ENCODE measurements around the gene ITGA11. TPM values are rescaled to one million over a fixed set of nuclear protein-coding genes. Genes with fewer than 3 reads are reported as not detected.

ITGA11 gene
- total RNA-seq, 1 donor from 2014 or later, result not detected

DNA sequence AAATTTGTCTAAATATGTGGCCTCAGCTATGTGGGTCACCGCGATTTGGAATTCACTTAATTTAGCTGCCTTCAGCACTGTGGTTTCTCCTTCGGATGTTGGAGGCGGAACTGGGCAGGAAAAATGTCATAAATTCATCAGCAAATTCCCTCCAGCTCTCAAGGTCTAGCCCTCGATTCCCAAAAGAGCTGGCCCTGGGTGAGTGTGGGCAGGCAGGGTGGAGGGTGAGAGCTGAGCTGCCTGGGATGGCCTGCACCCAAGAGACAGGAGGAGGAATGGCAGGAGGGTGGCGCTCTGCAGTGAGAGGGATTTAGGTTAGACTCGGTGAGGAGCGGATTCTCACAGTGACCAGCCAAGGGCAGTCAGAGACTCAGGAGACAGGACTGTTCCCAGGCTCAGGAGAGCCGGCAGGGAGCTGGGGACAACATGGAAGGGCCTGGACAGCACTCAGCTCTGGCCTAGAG lies 97.3 kb downstream of the ITGA11 start:
- H3K36me3 Mint-ChIP-seq (ENCODE audit: insufficient read depth), result no peaks in the 10 kb centered on the region
- TF ChIP-seq, protein P1, sequence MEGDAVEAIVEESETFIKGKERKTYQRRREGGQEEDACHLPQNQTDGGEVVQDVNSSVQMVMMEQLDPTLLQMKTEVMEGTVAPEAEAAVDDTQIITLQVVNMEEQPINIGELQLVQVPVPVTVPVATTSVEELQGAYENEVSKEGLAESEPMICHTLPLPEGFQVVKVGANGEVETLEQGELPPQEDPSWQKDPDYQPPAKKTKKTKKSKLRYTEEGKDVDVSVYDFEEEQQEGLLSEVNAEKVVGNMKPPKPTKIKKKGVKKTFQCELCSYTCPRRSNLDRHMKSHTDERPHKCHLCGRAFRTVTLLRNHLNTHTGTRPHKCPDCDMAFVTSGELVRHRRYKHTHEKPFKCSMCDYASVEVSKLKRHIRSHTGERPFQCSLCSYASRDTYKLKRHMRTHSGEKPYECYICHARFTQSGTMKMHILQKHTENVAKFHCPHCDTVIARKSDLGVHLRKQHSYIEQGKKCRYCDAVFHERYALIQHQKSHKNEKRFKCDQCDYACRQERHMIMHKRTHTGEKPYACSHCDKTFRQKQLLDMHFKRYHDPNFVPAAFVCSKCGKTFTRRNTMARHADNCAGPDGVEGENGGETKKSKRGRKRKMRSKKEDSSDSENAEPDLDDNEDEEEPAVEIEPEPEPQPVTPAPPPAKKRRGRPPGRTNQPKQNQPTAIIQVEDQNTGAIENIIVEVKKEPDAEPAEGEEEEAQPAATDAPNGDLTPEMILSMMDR (IDR thresholded peaks at IDR 0.05; ENCODE audit: unreplicated experiment), result no peak
- H3K27me3 Mint-ChIP-seq, result peaks cover 23% of the 10 kb centered on the region
- H3K27ac Mint-ChIP-seq, result no peak overlapping the region
- H3K9me3 Mint-ChIP-seq (ENCODE audit: low read depth), result no peaks in the 10 kb centered on the region
- H3K4me3 Mint-ChIP-seq (ENCODE audit: low read depth), result no peak overlapping the region
- H3K4me1 Mint-ChIP-seq (ENCODE audit: low read depth), result no peaks in the 10 kb centered on the region
- no peak for DNase-seq (ENCODE audit: low spot score, unreplicated experiment)

DNA sequence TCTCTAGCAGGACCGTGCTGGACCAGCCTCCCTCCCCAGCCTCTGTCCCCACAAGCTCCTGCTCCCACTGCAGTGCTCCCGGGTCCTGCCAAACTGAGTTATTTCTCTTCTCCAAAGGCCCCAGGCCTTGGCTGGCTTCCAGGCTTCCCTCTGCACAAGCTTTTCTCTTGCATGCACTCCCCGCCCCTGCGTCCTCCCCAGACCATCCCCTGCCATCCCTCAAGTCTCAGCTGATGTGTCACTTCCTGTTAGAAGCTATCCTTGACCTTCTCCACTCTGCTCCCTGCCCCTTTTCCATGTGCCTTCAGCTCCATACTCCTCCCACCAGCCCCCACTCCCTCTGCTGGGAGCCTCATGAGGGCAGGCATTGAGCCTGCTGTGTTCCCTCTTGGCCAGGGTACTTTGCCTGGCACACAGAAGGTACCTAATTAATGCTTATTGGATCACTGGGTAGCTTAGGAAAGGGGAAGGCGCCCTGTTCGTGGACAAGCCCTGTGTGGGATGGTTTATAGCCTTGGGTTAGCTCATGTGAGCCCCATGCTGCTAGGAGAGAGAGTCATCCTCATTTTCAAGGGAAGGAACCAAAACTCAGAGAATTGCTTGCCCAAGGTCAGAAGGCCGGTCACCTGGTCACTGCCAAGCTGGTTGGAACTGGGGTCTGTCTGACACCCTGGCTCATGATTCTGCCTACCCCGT lies 98.0 kb downstream of the ITGA11 start:
- H3K4me3 Mint-ChIP-seq (ENCODE audit: low read depth), result no peak overlapping the region
- H3K4me1 Mint-ChIP-seq (ENCODE audit: low read depth), result no peaks in the 10 kb centered on the region
- H3K27ac Mint-ChIP-seq, result no peak overlapping the region

DNA sequence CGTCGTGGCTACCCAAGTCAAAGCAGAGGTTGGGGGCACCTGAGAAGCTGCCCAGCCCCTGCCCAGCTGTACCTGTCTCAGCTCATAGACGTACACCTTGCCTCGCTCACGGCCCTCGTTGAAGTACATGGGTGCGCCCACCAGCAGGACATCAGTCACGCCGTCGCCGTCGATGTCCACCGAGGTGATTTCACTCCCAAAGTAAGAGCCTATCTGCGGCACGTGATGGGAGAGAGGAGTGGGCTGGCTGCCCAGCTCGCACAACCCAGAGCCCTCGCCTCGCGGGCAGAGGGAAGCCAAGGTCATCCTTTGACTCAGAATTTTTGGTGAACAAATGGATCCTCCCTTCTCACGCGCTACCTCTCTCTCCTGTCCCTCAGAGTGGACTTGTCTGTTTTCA lies 99.7 kb downstream of the ITGA11 start:
- H3K9me3 Mint-ChIP-seq (ENCODE audit: low read depth), result no peaks in the 10 kb centered on the region
- H3K4me1 Mint-ChIP-seq (ENCODE audit: low read depth), result no peaks in the 10 kb centered on the region

More for the DNA sequence above, 98.0 kb downstream of the ITGA11 start:
- DNase-seq (ENCODE audit: low spot score, unreplicated experiment), result no peak
- Mint-ChIP-seq H3K9me3 (ENCODE audit: low read depth) (no peaks in the 10 kb centered on the region), H3K36me3 (ENCODE audit: insufficient read depth) (no peaks in the 10 kb centered on the region), H3K27me3 (peaks cover 28% of the 10 kb centered on the region)
- TF ChIP-seq, protein P1 (IDR thresholded peaks at IDR 0.05; ENCODE audit: unreplicated experiment), result no peak

DNA sequence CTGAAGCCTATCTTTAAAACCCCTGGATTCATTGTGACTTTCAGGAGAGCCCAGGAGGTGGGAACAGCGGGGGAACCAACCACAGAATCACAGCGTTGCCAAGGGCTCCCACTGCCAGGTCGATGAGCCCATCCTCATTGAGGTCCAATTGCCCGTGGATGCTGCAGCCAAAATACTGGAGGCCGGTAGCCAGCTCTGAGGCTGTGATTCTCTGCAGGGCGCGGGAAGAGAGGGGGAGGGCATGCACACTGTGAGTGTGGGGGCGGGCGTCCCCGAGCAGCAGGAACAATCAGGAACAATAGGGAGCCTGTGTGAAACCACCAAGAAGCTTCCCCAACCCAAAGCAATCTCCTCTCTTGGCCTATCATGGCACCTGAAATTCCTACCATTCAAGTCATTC lies 101.1 kb downstream of the ITGA11 start:
- TF ChIP-seq, protein P1 (IDR thresholded peaks at IDR 0.05; ENCODE audit: unreplicated experiment), result no peak
- H3K27me3 Mint-ChIP-seq, result peaks cover 47% of the 10 kb centered on the region
- no peaks in the 10 kb centered on the region for H3K4me1 Mint-ChIP-seq (ENCODE audit: low read depth)
- no peak overlapping the region for H3K27ac Mint-ChIP-seq
- H3K4me3 Mint-ChIP-seq (ENCODE audit: low read depth), result no peak overlapping the region
- no peaks in the 10 kb centered on the region for H3K9me3 Mint-ChIP-seq (ENCODE audit: low read depth)
- H3K36me3 Mint-ChIP-seq (ENCODE audit: insufficient read depth), result no peaks in the 10 kb centered on the region
- DNase-seq (ENCODE audit: low spot score, unreplicated experiment), result no peak

More for the DNA sequence above, 99.7 kb downstream of the ITGA11 start:
- H3K27ac Mint-ChIP-seq, result no peak overlapping the region
- peaks cover 42% of the 10 kb centered on the region for H3K27me3 Mint-ChIP-seq
- no peak for DNase-seq (ENCODE audit: low spot score, unreplicated experiment)
- TF ChIP-seq, protein P1 (IDR thresholded peaks at IDR 0.05; ENCODE audit: unreplicated experiment), result no peak
- no peak overlapping the region for H3K4me3 Mint-ChIP-seq (ENCODE audit: low read depth)
- no peaks in the 10 kb centered on the region for H3K36me3 Mint-ChIP-seq (ENCODE audit: insufficient read depth)

DNA sequence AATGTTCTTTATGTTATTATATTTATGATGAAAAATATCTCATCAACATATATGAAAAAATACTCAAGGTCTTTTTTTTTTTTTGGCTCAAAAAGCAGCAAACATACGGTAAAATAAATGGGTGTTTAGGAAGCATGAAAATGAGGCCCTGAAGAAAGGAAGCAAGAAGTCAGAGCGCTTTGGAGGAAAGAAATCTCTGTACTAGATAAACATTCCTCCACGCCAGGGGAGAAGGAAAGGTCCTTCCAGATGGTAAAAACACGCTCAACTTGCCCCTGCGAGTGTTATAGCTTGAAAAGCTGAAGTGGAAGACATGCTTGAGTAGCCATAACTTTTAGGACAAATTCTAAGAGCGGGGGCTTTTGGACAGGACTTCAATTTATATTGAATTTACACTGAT lies 101.5 kb downstream of the ITGA11 start:
- H3K4me3 Mint-ChIP-seq (ENCODE audit: low read depth), result no peak overlapping the region
- DNase-seq (ENCODE audit: low spot score, unreplicated experiment), result no peak
- H3K36me3 Mint-ChIP-seq (ENCODE audit: insufficient read depth), result no peaks in the 10 kb centered on the region
- H3K4me1 Mint-ChIP-seq (ENCODE audit: low read depth), result no peaks in the 10 kb centered on the region
- TF ChIP-seq, protein P1 (IDR thresholded peaks at IDR 0.05; ENCODE audit: unreplicated experiment), result no peak
- peaks cover 47% of the 10 kb centered on the region for H3K27me3 Mint-ChIP-seq
- H3K27ac Mint-ChIP-seq, result no peak overlapping the region
- H3K9me3 Mint-ChIP-seq (ENCODE audit: low read depth), result no peaks in the 10 kb centered on the region
